Middle frontal gyrus (tissue), 1 donor: Measurements from ENCODE around the gene NRN1.
"Not testable (repeated sequence)": the region's sequence is repeated elsewhere in the genome, so short reads cannot be mapped to it uniquely, and the experiment has no call there.

Experiments used
- DNase-seq: peaks from one replicate; pipeline ENCODE4 v3.0.0-alpha.2; 2015; ENCODE audit warnings: low spot score; ENCODE audit errors: extremely low spot score

The NRN1 gene, protein sequence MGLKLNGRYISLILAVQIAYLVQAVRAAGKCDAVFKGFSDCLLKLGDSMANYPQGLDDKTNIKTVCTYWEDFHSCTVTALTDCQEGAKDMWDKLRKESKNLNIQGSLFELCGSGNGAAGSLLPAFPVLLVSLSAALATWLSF

DNA sequence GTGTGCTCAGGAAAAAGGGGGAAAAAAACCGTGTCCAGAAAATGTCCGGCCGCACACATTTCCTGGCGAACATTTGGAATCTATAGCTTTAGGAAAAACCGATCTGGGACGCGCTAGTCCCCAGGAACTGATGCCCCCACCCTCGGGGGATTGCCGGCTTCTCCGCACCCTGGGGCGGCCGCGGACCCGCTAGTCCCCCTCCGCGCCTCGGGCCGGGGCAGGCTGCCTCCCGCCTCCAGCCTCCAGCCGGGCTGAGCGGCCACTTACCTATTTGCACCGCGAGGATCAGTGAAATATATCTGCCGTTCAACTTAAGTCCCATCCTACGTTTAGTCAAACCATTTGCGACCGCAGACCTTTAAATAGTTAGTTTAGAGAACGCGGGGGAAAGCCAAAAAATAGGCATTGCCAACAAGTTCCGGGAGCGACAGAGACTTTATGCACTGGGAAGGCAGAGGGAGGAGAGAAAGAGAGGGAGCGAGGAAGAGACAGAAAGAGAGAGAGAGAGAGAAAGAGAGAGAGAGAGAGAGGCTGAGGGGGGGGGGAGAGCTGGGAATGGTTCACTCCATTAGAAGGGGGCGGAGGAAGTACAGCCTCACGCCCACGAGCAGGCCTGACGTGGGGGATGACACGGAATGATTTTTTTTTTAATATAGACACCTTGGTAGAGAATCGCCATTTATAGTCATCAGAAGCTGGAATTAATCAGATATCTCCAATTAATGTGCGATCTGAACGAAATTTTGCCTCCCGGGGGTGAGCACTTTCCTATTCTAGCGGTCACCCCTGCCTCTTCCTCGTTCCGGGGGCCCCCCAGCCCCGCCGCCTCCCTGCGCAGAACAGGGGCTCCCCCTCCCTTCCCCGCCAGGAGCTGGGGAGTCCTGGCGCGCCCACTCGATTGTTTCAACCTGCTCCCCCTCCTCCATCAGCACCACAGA lies at the start of gene NRN1:
Gene NRN1 (minus strand): TSS at position 498 of the 938 bp plus-strand sequence. CDS start 176 bp downstream, at position 322.
- no peak for DNase-seq

DNA sequence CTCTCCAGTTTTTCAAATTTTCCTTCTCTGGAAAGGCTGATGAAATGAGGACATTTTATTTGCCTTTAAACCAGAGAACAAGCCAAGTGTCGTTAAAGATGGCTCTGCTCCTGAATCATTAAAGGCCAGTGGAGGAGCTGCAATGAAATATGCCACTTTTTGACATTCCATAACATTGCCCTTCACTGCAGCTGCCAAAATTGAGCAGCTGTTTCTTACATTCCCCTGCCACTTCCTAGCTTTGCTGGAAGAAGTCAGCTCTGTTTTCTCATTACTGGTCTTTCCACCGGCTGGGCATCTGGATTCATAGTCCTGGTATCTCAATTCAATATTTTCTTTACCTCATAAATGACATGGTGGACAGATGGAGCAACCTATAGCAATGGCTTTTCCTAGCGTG lies 45.5 kb upstream of the NRN1 start:
- DNase-seq = no peak

DNA sequence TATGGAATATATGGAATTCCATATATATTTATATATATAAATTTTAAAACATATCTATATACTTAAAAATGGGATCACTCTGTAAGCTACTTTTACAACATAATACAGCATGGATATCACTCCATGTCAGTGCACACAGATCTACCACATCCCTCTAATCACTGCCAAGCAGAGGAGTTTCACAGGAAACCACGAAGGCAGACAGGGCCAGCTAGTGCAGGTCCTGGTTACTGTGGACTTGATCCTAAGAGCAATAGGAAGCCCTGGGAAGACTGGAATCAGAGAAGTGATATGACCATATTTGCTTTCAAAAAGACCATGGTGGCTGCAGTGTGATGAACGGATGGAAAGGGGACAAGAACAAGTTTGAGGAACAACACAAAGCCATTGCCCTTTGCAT lies 40.0 kb upstream of the NRN1 start:
- no peak for DNase-seq

DNA sequence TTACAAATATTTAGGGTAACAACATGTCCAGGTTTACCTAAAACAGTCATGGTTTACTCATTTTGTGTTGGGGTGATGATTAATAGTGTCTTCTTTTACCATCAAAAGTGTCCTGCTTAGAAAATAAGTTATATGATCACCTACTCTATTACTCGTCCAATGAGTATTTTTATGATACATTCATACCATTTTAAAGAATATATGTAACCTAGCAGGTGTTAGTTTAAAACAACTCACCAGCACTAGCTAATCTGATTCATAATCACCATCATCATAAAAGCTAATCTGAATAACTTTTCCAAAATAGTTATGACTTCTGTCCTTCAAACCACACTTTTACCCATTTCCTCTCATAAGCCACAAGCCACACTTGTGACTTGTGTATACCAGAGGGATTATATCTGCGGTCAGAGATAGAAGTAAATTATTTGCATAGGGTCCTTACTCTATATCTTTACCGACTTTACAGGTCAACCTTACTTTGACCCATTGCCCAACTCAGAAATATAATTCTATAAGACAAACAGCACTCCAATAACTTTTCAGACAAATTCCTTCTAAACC lies 33.3 kb upstream of the NRN1 start:
- no peak for DNase-seq

DNA sequence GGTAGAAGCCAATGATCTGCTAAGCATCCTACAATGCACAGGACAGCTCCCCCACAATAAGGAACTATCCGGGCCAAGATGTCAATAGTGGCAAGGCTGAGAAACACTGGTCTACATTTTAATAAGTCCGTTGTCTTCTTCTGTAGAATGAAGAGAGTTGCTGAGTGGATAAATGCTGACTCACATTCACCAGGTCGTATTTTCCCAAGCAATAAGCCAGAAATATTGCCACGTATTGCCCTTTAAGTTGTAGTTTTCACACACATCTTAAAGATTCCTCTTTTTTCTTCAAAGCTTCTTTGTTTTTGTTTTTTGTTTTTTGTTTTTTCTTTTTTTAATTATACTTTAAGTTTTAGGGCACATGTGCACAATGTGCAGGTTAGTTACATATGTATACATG lies 30.5 kb upstream of the NRN1 start:
- no peak for DNase-seq

DNA sequence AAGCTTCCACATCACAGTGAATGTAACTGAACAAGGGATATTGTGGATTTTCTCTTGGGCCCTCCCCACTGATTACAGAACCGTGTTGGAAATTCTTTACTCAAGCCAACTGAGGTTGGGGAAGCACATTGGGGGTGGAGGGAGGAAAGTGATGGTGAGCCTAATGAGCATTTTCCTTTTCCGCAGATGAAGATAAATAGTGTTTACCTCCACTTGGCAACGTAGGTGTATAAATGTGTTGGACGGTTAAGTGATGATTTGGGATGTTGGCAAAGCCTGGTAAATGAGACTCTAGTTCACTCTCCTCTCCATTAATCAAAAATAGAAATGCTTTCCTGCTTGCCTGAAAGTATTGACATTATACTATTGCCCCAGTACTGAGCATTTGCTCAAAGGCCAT lies 27.1 kb upstream of the NRN1 start:
- DNase-seq = no peak

DNA sequence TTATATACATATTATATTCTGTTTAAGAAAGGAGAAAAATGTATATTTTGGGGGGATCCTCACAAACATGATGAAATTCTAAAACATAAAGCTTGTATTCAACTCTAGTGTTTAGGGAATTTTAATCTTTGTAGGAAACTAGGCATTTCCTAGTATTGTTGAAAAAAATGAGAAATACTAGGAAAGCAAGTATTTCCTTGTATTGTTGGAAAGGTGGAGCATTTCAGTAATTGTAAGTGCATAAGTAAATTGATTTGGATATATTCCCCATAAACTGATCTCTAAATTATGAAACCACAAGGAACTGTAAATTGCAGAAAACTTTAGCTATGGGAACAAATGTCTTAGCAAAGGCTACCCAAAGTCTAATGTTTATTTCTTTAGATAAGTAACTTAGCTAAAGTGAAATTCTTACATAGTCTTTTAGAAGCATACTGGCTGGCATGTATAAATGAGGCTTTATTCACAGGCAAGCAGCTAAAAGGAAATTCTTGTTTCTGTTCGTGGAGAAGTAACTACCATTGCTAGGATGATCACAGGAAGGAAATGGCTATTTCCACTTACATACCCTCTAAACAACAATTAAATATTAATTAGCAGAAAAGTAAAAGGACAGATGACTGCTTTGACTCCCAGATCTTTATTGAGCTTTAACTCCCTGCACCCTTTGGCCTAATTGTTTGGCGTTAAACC lies 19.9 kb upstream of the NRN1 start:
- DNase-seq = no peak

DNA sequence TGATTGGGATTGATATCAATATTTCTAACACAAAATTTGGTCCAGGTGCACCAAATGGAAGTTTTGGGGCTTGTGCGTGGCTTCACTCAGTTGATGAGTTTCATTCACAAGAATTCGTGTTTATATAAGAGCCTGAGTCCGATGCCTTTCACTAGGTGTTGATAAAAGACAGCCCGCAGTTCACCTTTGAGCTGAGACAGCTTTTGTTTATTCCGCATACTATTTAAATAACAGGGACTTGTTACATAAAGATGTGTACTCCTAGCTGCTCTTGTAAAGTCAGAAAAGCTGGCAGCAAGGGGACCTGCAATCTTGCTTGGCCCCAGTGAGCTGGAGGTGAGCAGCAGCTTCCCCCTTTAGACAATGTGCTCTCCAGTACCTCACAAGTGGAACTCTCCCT lies 19.0 kb upstream of the NRN1 start:
- no peak for DNase-seq

DNA sequence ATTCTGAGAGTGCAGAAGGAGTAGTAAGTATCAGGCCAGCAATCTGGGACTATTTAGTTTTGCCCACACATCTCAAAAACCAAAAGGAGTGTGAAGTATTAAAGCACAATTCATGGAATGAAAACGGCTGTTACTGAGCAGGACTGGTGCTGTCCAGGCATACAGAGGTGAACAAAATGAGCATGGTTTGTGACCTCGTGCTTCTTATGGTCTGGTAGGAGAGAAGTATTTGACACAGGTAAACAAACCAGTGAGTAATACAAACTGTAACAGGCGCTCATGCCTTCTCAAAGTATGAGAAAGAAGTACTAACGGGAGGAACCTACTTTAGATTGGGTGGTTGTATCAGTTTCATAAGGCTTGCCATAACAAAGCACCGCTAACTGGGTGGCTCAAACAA lies 17.5 kb upstream of the NRN1 start:
- no peak for DNase-seq

DNA sequence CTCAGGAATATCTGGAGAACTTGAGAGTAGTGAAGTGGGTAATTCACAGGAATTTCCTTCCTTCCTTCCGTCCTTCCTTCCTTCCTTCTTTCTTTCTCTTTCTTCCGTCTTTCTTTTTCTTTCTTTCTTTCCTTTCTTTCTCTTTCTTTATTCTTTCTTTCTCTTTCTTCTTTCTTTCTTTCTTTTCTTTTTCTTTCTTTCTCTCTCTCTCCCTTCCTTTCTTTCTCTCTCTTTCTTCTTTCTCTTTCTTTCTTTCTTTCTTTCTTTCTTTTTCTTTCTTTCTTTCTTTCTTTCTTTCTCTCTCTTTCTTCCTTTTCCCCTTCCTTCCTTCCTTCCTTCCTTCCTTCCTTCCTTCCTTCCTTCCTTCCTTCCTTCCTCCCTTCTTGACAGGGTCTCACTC lies 16.1 kb upstream of the NRN1 start:
- not testable (repeated sequence) for DNase-seq

DNA sequence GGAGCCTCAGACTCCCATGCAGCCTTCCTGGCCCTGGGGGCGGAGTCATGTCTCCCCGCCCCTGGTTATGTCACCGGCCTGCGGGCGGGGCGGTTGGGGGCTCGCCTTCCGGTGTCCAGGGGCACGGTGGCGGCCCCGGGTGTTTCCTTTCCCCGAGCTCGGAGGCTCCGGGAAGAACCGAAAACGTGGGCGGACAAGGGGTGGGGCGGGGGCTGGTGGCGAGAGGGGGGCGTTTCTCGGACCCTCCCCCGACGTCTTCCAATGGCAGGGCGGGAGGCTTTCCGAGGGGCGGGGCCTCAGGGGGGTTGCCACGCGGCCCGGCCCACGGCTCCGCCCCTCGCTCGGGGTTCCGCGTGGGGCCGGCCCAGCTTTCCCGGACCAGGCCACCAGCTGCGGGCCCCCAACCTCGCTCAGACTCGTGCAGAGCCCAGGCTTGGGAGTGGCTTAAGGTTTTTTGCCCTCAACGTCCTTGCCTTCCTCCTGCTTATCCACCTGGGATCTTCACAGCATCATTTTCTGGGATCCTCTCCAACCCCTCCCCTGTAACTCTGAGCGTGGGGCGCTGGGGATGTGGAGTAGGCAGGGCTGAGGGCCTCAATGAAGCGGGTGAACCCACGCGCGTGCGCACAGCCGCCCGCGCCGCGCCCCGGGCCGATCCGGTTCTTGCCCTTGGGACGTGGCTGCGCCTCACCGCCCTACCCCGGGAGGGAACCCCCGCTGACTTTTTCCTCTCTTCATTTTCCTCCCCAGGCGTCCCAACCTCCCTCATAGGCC lies 2.1 kb upstream of the NRN1 start:
- no peak for DNase-seq

DNA sequence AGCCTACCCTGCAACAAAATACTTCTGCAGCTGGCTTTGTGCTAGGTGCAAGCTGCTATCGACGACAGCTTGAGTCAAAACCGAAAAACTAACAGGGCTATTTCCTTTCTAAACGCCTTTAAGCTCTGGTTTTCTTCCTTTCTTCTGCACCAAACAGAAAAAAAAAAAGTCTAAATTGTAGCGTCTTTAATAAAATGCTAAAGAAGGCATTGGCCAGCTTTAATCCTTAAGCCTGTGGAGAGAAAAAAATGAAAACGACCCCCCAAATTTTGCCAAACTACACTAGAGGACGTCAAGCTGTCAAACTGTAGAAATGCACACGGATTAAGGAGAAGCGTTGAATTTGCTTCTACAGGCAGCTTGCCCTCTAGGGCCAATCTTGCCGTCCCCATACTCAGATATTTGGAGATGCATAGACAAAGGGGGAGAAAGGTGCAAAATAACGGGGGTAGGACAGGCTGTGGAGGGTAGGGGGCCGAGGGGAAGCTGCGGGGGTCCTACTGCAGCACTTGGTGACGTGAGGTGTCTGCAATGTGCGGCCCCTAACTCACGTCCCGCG lies 1.4 kb upstream of the NRN1 start:
- no peak for DNase-seq

DNA sequence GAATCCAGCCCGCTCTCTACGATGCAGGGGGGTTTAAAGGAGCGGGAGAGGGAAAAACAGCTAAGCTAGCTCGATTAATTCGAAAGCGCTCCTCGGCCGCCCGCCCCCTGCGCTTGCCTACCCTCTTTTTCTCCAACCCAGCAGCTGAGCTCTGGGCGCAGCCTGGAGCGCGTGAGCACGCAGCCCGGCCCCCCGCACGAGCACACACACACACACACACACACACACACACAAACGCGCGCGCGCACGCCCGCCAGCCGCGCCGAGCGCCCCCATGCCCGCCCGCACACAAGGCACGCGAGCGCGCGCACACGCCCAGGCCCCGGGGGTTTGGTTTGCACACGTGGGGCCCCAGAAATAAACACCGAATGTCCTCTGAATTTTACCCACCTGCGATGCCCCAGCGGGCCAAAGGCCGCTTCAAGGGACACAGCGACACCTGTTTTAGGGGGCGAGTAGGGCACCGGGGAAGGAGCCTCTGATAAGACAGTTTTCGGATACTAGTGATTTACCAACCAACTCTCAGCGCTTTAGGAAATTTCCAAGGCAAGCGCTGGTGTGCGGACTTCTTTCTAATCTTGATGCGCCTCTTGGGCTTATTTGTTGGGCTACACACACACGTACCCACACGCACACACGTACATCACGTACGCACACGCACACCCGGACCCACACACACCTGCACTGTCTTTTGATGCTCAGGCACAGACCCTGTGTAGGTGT lies 802 bp upstream of the NRN1 start:
- DNase-seq = no peak

DNA sequence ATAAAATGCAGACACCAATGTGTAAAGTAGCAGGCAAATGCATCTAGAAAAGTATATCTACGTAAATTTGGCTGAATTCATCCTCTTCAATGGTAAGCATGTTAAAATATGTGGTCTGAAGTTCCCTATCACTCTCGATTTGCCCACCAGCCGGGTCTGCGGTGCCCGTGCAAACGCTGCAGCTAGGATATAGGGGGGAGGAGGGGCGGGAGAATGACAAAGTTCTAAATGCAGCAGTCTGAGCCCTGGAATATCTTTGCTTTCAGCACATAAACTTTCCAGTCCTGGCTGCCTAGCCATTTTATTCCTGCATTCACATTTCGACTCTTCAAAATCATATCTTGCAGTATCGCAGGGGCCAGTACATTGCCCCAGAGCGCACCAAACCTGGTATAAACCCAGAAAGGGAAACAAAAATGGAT lies 708 bp downstream of the NRN1 start:
- DNase-seq = no peak

DNA sequence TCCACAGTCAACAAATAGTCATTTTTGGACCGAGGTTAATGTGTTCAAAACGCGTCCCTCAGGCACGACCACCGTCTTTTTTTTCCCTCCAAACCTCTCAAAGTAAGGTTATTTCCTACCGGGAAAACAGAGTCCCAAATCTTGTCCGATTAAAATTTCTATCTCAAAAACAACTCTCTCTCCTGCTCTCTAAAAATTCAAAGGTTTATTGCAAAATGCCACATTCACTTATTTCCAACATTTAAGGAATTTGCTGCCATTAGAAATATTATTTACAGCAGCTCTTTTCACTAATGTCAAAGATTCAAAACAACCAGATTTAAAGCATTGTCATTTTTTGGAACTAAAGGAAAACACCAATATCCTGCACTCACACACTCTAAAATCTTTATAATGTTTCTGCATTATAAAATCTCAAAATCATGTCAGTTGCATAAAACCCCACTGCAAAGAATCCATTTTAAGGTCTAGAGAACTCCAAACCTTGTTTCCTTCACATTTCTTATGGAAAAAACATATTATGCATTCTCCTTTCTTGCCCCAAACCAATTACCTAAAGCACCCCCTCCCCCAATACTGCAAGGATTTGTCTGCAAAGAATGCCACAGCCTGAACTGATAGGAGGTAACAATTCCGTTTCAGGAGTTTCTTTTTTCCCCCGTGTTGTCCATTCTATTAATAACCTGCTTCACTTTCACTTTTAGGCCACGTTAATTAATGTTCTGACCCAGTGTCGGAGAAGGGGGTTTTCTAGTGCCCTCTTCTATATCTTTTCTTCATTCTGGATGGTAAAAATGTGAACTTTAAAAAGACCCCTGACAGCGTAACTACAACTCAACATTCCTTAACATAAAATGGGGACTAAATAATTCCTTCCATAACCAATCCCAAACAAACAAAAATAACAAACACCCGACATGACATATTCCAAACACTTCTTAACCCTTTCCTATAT lies 1.4 kb downstream of the NRN1 start:
- no peak for DNase-seq

DNA sequence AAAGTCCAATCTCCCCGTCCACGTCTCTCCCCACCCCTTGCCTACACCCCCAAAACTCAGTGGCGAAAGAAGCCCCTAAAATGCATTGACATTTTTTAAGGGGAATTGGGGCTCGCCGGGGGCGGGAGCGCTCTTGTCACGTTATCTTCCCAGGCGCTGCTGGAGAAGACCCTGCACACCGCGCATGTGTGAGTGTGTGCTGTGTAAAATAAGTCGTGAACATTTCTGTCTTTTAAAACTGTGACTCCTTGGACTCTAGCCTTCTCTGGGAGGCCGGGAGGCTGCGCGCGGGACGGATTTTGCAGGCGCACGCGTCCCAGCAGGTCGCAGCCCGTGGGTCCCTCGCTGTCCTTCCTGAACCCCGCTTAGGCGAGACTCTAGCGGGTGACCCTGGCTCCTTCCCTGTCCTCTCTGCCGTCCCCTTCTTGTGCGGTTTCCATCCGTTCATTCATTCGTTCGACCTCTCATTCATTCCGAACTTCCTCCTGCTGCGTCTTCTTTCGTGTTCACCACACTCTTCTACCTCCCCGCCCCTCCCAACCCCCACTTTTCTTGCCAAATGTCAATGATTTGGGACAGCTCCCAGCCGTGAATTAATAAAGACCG lies 2.2 kb downstream of the NRN1 start:
- DNase-seq = no peak

DNA sequence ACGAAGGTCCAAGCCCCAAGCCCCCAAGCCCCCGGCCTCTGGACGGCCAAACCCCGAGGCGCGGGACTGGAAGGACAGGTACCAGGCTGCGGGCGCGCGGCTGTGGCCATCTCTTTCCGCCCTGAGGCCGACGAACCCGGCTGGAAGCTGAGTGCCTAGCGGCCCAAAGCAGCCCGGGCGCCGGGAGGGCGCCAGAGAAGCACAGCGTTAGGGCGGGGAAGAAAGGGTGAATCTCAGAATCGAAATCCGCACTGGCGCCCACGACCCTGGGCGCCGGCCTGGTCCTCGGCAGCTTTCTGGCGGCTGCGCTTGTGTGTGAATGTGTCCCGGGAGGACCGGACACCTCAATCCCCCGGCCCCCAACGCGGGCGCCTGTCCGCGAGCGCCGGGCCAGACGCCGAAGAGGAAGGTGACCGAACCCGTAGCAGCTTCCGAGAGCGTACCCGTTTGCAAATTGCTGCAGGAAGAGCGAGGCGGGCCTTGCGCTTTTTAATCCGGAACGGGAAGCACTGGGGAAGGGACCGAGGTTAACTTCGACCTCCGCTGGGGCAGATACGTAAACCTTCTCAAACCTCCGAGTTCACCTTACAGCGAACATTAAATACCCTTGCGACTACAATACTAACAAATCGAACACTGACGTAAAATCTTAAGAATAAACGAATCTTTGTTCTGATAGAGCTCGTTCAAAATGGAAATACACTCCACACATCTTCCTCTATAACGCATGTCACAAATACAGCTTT lies 2.9 kb downstream of the NRN1 start:
- no peak for DNase-seq
